NCI-H2029 treated with DMSO at 0.1 percent for 48 hours (cell line): ENCODE measurements around the gene RPL32.
A peak's percentile ranks its signal among the peaks of the same experiment; 100 is the strongest.

Experiments used
- DNase-seq: peaks from one replicate; lab custom pipeline; 2025; lab: John Stamatoyannopoulos, UW

The RPL32 gene

DNA sequence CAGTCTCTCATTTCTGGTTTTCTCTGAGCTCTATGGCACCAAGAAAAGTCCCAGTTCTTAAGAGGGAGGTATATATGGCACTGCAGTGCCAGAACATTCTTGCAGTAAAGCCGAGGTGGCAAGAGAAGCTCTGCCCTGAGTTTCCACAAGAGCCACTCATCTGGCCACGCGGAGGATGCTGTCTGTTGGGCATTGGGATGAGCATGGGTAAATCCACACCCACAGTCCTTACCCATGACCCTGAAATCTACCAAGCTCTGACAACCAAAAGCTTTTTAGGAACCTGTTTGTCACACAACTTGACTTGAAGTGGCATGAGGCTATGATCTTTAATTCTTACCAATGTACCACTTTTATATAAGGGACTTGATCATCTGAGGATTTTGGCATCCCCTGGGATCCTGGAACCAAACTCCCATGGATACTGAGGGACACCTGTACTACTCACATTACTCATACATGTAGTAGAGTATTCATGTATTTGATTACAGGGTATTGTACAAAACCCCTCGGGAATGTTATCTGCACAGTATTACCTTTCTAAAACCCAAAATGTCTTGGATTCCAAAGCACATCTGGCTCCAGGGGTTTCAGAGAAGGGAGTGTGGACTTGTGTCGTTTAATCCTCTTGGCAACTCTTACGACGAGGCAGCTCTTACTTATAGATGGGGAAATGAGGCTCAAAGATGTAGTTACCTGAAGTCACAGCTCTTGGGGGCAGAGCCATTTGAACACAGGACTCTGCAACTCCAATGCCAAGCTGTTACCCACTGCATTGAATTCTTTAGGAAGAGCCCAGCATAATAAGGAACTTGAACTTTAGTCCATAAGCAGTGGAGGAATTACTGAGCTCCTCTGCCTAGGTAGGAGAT is 8.8 kb downstream of the RPL32 start:
- no peak for DNase-seq

DNA sequence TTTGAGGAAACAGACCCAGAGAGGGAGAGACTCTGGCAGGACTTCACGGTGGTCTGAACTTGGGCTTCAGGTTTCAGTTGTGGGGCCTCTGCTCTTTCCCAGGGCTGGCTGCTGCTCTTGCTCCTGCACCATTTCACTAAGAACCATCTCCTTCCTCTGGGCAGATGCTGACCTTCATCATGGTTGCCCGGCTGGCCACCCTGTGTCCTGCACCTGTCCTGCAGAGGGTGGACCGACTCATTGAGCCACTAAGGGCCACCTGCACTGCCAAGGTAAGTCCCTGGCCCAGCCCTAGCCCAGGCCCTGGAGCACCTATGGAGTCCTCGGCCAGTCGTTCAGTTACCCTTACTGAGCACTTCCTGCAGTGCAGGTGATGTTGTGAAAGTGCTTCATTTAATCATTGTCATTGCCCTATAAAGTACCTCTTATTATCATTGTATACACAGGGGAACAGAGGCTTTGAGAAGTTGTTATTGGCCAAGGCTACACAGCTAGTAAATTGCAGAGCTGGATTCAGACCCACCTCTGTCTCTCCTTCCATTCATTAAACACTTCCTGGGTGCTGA is 10.0 kb downstream of the RPL32 start:
- peak; percentile 98 for DNase-seq

DNA sequence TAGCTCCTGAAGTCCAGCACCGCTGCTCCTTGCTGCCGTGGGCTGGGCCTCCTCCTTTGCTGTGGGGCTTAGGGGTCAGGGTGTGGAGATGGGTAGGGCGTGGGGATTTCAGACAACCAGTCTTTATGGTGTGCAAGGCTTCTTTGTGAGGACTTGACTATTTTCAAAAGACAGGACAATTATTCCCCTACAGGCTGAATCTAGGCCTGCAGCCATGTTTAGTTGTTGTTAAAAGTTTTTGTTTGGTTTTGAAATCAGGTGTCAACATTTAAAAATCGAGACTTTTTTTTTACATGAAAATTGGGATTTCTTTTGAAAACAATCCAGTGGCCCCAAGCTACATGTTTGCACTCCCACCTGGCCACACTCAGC is 10.6 kb downstream of the RPL32 start:
- DNase-seq = no peak

DNA sequence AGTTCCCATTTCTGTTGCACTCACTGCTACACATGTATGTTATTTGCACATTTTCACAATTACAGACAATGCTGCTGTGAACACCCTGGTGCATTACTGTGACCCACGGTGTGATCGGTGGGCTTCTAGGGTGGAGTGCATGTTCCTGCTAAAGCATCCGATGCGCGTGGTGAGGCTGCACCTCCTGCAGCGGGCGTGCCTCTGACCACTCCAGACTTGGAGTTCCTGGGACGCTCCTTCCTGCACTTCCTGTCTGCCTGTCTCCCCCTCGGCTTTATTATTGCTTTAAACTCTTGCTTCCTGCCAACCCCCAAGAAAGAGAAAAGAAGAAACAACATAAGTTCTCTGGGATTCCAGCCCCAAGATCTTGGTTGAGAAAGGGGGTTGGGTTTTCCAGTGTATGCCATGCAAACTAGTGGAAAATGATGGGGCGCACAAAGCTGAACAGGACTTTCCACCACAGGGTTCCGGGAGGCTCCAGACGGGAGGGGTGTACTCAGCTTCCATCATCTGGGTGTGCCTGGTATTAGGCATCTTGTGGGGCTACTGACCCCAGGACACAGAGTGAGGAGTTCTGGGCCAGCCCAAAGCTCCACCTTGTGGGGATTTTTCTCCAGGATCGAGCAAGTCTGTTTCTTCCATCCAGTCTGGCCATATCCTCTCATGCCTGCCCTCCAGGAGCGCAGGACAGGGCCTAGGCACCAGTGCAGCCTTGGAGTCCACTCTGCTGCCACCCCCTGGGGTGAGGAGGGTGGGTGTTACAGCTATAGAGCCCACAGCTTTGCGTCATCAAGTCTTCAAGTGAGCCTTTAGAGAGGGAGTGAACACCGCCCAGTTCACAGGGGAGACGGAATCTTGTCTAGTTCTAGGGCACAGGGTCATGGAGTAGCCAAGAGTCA is 11.2 kb downstream of the RPL32 start:
- DNase-seq = no peak

DNA sequence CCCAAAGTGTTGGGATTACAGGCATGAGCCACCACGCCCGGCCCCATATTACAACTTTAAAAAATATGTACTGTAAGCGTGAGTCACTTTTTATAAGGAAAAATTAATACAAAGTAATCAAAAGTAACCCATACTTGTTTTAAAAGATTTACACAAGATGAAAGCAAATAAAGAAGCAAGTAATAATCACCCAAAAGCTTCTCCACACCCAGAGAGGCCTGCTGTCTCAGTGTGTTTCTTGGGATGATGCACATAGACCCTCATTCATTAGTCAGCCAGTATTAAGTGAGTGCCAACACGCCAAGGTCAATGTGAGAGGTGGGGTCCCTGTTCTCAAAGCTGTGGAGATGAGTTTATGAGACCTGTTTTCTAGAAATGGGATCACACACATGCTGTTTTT is 12.0 kb downstream of the RPL32 start:
- DNase-seq = no peak

DNA sequence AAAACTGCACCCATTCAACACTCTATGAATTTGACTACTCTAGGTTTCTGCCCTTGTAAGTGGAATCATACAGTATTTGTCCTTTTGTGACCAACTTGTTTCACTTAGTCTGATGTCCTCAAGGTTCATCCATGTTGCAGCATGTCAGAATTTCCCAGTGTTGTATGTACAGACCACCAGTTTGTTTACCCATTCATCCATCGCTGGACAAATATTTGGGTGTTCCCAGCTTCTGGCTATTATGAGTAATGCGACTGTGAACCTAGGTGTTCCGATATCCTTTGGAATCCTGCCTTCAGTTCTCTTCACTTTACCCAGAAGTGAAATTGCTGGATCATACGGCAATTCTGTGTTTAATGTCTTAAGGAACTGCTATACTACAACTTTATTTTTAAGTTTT is 12.6 kb downstream of the RPL32 start:
- DNase-seq = no peak

DNA sequence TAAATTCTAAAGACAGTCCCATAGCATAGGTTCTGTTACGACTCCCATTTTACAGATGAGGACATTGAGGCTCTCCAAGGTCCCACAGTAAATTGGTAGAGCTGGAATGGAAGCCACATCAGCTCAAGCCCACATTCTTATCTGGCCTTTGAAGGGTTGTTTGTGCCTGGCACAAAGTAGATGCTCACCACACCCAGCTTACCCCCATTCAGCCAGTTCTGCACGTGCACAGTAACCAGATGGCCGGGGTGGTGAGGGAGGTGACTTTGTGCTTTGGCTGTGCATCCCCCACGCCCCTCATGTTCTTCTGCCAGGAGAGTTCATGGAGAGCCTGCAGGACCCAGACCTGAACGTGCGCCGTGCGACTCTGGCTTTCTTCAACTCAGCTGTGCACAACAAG is 16.2 kb downstream of the RPL32 start:
- DNase-seq = no peak

DNA sequence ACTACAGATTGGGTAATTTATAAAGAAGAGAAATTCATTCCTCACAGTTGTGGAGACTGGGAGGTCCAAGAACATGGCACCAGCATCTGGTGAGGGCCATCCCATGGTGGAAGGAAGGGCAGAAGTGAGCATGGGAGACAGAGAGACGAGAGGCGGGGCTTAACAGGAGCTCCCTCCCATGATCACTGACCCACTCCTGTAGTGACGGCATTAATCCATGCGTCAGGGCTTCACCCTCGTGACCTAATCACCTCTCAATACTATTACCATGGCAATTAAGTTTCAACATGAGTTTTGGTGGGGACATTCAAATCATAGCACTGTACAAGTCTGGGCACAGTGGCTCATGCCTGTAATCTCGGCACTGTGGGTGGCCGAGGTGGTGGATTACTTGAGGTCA is 17.1 kb downstream of the RPL32 start:
- no peak for DNase-seq

DNA sequence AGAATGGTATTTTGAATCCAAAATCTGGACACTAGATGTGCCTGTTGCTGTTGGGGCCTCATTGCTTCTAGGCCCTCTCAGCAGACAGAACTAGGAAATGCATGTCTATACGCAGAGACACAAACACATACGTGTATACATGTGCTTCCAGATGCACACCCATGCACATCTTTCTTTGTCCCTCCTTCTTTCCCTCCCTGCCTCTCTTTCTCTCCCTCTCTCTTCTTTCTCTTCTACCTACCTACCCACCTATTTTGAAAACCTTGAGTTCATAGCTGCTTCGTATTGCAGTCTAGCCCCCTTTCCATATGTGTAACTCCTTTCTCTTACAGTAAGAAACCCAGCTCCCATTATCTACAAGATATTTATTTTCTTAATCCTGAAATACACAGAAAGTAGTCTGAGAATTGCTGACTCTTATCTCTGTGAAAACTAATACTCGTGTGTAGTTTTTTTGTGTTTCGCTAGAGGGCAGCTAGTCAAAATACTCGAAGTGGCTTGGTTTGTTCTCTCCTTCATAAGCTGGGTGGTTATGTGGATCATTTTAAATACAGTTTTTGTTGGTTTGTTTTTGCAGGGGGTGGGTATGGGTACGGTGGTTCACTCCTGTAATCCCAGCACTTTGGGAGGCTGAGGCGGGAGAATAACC is 18.5 kb downstream of the RPL32 start:
- no peak for DNase-seq

DNA sequence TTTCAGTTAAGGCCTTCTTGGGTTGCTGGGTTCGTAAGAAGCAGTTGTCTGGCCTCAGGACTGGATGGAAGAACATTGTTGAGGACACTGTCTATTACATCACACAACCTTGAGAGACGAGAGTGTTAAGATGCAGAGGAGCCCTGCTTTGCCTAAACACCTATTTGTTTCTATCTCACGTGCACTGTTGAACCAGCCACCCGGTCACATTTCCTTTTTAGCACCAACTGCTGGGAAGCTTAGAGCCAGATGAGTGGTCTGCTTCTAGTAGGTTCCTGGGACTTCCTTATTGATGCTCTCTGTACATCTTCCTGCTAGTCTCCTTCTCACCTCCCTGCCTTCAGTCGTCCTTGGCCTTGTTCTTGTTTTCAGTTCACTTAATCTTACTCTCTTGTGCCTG is 22.6 kb downstream of the RPL32 start:
- no peak for DNase-seq

DNA sequence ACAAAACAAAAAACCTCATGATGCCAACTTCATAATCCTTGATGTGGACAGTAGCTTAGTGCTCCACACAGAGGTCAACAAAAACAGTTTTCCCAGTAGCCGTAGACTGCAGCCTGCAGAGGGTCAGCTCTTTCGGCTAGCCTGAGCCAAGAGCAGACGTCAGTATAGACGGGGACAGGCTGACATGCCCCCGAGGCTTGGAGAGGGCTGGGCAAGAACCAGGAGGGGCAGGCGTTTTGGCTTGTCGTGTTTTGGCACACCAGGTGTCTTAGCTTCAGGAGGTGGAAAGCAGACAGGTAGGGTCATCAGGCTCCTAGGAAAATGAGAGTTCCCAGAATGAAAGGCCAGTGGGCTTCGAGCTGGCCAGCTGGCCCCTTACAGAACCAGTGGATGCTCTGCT is 23.1 kb downstream of the RPL32 start:
- DNase-seq = no peak

DNA sequence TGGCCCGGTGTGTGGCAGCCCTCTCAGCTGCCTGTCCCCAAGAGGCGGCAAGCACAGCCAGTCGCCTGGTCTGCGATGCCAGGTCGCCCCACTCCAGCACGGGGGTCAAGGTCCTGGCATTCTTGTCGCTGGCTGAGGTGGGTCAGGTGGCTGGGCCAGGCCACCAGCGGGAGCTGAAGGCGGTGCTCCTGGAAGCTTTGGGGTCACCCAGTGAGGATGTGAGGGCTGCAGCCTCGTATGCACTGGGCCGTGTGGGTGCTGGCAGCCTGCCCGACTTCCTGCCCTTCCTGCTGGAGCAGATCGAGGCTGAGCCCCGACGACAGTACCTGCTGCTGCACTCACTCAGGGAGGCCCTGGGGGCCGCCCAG is 24.0 kb downstream of the RPL32 start:
- no peak for DNase-seq

DNA sequence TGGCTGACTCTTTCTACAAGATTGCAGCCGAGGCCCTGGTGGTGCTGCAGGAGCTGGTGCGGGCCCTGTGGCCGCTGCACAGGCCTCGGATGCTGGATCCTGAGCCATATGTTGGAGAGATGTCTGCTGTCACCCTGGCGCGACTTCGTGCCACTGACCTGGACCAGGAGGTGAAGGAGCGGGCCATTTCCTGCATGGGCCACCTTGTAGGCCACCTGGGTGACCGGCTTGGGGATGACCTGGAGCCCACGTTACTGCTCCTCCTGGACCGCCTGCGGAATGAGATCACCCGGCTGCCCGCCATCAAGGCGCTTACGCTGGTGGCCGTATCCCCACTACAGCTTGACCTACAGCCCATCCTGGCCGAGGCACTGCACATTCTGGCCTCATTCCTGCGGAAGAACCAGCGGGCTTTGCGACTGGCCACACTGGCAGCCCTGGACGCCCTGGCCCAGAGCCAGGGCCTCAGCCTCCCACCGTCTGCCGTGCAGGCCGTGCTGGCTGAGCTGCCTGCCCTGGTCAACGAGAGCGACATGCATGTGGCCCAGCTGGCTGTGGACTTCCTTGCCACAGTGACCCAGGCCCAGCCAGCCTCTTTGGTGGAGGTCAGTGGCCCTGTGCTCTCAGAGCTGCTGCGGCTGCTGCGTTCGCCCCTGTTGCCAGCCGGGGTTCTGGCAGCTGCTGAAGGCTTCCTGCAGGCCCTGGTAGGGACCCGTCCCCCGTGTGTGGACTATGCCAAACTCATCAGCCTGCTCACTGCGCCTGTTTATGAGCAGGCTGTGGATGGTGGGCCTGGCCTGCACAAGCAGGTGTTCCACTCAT is 24.6 kb downstream of the RPL32 start:
- no peak for DNase-seq

DNA sequence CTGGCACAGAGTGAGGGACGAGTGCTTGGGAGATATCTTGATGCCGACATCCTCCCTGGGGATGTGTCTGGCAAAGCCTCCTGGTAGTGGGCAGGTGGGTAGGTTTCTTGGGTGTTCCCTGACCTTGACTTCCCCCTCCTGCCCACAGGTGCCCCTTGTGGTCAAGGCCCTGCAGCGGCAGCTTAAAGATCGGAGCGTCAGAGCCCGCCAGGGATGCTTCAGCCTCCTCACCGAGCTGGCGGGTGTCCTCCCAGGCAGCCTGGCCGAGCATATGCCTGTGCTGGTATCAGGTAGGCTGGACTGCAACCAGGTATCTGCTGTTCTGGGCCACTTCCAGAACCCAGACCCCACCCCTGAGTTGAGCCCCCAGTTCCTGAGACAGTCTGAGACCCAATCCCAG is 25.6 kb downstream of the RPL32 start:
- no peak for DNase-seq

DNA sequence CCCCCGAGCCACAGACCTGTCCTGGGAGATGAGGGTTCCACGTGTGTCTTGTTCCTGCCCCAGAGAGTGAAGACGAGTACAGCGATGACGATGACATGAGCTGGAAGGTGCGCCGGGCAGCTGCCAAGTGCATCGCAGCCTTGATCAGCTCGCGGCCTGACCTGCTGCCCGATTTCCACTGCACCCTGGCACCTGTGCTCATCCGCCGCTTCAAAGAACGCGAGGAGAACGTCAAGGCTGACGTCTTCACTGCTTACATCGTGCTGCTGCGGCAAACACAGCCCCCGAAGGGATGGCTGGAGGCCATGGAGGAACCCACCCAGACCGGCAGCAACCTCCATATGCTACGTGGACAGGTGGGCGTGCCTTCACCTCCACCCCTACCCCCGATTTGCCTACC is 26.3 kb downstream of the RPL32 start:
- DNase-seq = no peak

DNA sequence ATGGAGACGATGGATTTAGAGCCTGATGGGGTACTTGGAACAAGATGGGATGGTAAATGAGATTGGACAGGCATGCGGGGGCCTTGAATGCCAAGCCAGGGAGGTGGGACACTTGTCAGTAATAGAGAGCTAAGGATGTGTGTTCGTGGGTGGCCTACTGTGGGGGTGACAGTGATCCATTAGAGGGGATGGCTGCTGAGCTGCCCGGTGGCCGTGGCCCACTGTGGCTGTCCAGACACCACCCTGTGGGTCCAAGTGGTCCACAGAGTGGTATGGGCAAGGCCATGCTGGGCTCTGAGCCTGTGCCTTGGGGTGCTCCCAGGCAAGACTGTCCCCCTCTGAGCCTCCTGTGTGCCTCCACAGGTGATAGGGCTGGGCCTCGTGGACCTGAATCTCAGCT is 27.4 kb downstream of the RPL32 start:
- DNase-seq = no peak

DNA sequence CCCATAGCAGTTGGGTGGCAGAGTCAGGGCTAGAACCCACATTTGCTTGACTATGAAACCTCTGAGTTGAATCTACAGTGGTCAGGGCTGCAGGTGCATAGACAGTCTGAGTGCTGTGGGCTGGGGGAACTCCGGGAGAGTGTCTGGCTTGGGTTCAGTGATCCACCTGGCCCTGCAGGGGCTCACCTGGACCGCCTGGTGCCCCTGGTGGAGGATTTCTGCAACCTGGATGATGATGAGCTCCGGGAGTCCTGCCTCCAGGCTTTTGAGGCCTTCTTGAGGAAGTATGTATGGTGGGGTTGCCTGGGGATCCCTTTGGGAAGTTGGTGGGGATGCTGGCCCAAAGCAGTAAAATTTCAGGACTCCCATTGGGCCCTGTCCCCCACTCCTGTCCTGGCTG is 28.6 kb downstream of the RPL32 start:
- no peak for DNase-seq

DNA sequence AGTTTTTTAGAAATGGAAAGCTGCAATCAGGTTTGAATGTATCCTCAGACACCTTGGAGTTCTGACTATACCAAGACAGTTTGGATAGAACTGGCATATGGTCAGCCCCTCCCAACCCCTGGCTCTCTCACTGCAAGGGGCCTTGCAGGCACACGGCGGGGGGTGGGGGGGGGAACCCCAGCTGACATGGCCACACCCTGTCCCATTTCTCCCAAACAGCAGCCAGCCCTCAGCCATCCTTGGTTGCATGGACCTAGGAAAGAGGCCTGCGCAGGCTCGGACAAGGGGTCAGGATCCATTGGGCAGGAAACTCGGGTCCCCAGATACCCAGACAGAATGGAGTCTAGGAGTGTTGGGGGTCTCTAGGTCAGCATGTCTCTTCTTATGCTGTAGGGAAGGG is 30.4 kb downstream of the RPL32 start:
- no peak for DNase-seq

DNA sequence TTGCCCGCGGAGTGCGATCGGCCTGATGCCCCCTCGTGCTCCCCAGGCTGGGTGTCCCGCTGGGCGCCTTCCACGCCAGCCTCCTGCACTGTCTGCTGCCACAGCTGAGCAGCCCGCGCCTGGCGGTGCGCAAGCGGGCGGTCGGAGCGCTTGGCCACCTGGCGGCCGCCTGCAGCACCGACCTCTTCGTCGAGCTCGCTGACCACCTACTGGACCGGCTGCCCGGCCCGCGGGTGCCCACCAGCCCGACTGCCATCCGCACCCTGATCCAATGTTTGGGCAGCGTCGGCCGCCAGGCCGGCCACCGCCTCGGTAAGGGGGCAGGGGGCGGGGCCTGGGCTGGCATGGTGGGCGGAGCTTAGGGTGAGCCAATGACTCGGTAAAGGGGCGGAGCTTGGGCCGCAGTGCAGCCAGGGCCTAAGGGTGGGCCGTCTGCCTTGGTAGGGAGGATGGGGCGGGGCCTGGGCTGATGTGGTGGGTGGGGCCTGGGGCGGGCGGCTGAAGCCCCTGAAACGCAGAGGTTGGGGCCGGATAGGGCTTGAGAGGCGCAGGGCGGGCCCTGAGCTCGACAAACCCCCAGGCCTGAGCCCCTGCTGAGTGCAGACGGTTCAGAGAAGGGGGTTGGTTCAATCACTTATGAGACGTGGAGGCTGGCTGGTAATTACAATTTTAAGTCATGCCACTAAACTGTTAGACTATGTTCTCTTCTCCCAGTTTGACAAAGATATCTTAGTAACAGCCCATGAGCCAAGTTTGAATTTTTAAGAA is 31.2 kb downstream of the RPL32 start:
- peak; percentile 86 for DNase-seq

DNA sequence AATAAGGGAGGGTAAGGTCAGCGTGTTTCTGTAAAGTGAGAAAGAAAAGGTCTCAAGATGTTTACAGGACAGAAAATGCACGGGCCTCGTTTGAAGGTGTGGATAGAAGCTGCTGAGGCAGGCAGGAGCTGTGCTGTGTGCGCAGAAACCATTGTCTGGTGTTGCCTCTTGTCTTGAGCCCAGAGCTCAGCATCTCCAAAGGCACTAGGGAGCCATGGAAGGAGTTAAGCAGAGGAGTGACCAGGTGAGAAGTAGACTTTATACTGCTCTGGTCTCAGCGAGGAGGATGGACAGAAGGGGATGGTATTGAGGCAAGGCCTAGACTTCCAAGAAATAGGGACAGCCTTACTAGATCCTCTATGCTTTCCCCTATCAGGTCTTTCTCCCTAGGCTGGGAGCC is 31.9 kb downstream of the RPL32 start:
- DNase-seq = no peak

DNA sequence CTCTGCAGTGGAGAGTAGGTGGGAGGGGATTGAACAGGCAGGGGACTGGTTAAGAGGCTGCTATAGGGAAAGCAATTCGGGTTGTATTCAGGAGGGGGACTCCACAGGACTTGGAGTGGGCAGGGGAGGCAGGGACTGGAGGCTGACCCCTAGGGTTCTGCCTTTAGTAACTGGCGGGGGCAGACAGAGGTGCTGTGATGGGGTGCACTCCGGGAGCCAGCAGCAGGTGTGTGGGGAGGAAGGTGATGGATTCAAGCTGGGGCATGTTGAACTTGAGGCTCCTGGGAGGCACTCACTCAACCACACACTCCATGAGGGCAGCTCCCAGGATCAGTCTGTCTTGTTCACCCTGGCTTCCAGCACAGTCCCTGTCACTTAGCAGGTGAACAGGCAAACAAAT is 32.4 kb downstream of the RPL32 start:
- no peak for DNase-seq
